Germinal center (tissue), 1 donor: ENCODE data around the gene MBTD1.
"Not testable (repeated sequence)": the region's sequence is repeated elsewhere in the genome, so short reads cannot be mapped to it uniquely, and the experiment has no call there.

Source experiments
- DNase-seq: peaks from one replicate; pipeline ENCODE4 v3.0.0; 2012; ENCODE audit warnings: mixed read lengths, low spot score

MBTD1 gene

GRCh38 chr17:51259564-51260236, at the start of gene MBTD1:
MBTD1 (minus strand) TSS chr17:51260049; CDS start chr17:51225161, 34,888 bp downstream.
- peak; percentile 98 for DNase-seq

- DNase-seq = no peak
These were observed 45.3 kb upstream of the MBTD1 start for GRCh38 chr17:51305182-51305581.

GRCh38 chr17:51299859-51300258, 40.0 kb upstream of the MBTD1 start:
- DNase-seq = no peak

- DNase-seq = peak; percentile 16
These were observed 38.9 kb upstream of the MBTD1 start for GRCh38 chr17:51298508-51299371.

GRCh38 chr17:51294338-51294737, 34.5 kb upstream of the MBTD1 start:
- not testable (repeated sequence) for DNase-seq

- no peak for DNase-seq
These were observed 29.9 kb upstream of the MBTD1 start for GRCh38 chr17:51289696-51290111.

- DNase-seq = no peak
These were observed 27.6 kb upstream of the MBTD1 start for GRCh38 chr17:51287412-51287811.

GRCh38 chr17:51279183-51279582, 19.3 kb upstream of the MBTD1 start:
- DNase-seq = no peak

- DNase-seq = no peak
These were observed 15.5 kb upstream of the MBTD1 start for GRCh38 chr17:51275381-51275780.

GRCh38 chr17:51272812-51273211, 13.0 kb upstream of the MBTD1 start:
- DNase-seq = no peak

- DNase-seq = no peak
These were observed 10.8 kb upstream of the MBTD1 start for GRCh38 chr17:51270636-51271035.

- no peak for DNase-seq
These were observed 10.1 kb upstream of the MBTD1 start for GRCh38 chr17:51269991-51270390.

GRCh38 chr17:51264466-51264865, 4.6 kb upstream of the MBTD1 start:
- DNase-seq = not testable (repeated sequence)

- no peak for DNase-seq
These were observed 3.2 kb upstream of the MBTD1 start for GRCh38 chr17:51263006-51263405.

- DNase-seq = no peak
These were observed 1.4 kb upstream of the MBTD1 start for GRCh38 chr17:51261024-51261963.

- DNase-seq = peak; percentile 96
These were observed 581 bp upstream of the MBTD1 start, which contains the start of gene UTP18 for GRCh38 chr17:51260237-51261023. UTP18 (plus strand) TSS chr17:51260546; CDS start chr17:51260585, 39 bp downstream.

GRCh38 chr17:51258756-51259563, 889 bp downstream of the MBTD1 start:
- DNase-seq = peak; percentile 14

GRCh38 chr17:51257150-51258081, 2.4 kb downstream of the MBTD1 start:
- no peak for DNase-seq

GRCh38 chr17:51256101-51256500, 3.7 kb downstream of the MBTD1 start:
- no peak for DNase-seq
